Measurements from ENCODE around the gene DPEP3.
"Not testable (repeated sequence)": the region's sequence is repeated elsewhere in the genome, so short reads cannot be mapped to it uniquely, and the experiment has no call there.

The DPEP3 gene

GRCh38 chr16:67943619-67944504 lies 36.4 kb downstream of the DPEP3 start, which contains the start of gene LCAT:
LCAT (minus strand) TSS chr16:67944120; CDS start chr16:67944101, 19 bp downstream.
- DNase-seq (ENCODE audit: low spot score) = no peak

GRCh38 chr16:67943256-67943618 lies 37.1 kb downstream of the DPEP3 start:
- DNase-seq (ENCODE audit: low spot score) = no peak

GRCh38 chr16:67942510-67943255 lies 37.6 kb downstream of the DPEP3 start:
- no peak for DNase-seq (ENCODE audit: low spot score)

GRCh38 chr16:67942200-67942509 lies 38.1 kb downstream of the DPEP3 start:
- DNase-seq (ENCODE audit: low spot score) = peak; percentile 43

- no peak for DNase-seq (ENCODE audit: low spot score)
Measured at GRCh38 chr16:67941469-67942199, 38.7 kb downstream of the DPEP3 start.

GRCh38 chr16:67940446-67941089 lies 39.7 kb downstream of the DPEP3 start:
- DNase-seq (ENCODE audit: low spot score) = no peak

- no peak for DNase-seq (ENCODE audit: low spot score)
Measured at GRCh38 chr16:67939507-67940445, 40.5 kb downstream of the DPEP3 start.

GRCh38 chr16:67937713-67938112 lies 42.6 kb downstream of the DPEP3 start:
- not testable (repeated sequence) for DNase-seq (ENCODE audit: low spot score)

- DNase-seq (ENCODE audit: low spot score) = no peak
Measured at GRCh38 chr16:67936880-67937605, 43.3 kb downstream of the DPEP3 start.

GRCh38 chr16:67936124-67936879 lies 44.0 kb downstream of the DPEP3 start, which contains the start of gene PSMB10:
PSMB10 (minus strand) TSS chr16:67936850; CDS start chr16:67936749, 101 bp downstream.
- peak; percentile 80 for DNase-seq (ENCODE audit: low spot score)

- DNase-seq (ENCODE audit: low spot score) = peak; percentile 98
Measured at GRCh38 chr16:67935402-67936123, 44.7 kb downstream of the DPEP3 start.

- DNase-seq (ENCODE audit: low spot score) = no peak
Measured at GRCh38 chr16:67935101-67935401, 45.2 kb downstream of the DPEP3 start.

GRCh38 chr16:67934306-67935100 lies 45.8 kb downstream of the DPEP3 start:
- DNase-seq (ENCODE audit: low spot score) = no peak

GRCh38 chr16:67933805-67934204 lies 46.5 kb downstream of the DPEP3 start:
- no peak for DNase-seq (ENCODE audit: low spot score)

- no peak for DNase-seq (ENCODE audit: low spot score)
Measured at GRCh38 chr16:67932462-67932840, 47.8 kb downstream of the DPEP3 start.

- no peak for DNase-seq (ENCODE audit: low spot score)
Measured at GRCh38 chr16:67931712-67932461, 48.4 kb downstream of the DPEP3 start, which contains the start of gene CTRL. CTRL (minus strand) TSS chr16:67931862; CDS start chr16:67931852, 10 bp downstream.

- no peak for DNase-seq (ENCODE audit: low spot score)
Measured at GRCh38 chr16:67930678-67931211, 49.6 kb downstream of the DPEP3 start.

All from kidney tubule cell (primary cell).